Activated T-helper 9 cell treated with anti-CD3 and anti-CD28 coated beads, Interleukin-2, amount 50 U/mL, for 16 hours (primary cell): Measurements from ENCODE around the gene SH2D3A.
A peak's percentile ranks its signal among the peaks of the same experiment; 100 is the strongest.
"Not testable (repeated sequence)": the region's sequence is repeated elsewhere in the genome, so short reads cannot be mapped to it uniquely, and the experiment has no call there.

Experiments used
- DNase-seq: peaks from one replicate; pipeline ENCODE4 v3.0.0-alpha.2; 2020; ENCODE audit warnings: low read depth

SH2D3A gene

DNA sequence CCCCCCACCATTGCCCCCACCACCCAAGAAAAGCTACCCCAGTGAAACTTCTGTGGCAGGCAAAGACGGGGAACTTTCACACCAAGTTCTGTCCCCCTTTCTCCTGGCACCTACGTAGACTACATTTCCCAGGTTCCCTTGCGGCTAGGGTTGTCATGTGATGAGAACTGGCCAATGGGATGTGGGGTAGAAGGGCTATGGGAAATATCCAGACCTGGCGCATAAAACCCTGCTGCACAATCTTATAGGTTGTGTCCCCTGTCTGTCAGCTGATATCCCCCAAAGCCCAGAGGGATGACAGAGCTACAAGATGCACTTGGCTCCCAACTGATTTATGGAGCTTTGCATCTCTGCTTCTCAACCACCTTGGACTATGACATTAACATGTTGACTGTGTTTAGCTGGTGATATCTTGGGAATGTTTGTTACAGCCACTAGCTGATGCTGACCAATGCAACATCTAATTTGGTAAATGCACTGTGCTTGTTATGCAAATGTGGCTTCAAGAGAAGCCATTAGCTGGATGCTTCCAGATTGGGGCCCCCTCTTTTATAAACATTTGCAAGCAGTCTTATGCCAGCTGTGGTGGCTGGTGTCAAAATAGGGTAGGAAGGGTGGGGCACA, 6.1 kb downstream of the SH2D3A start:
- no peak for DNase-seq

DNA sequence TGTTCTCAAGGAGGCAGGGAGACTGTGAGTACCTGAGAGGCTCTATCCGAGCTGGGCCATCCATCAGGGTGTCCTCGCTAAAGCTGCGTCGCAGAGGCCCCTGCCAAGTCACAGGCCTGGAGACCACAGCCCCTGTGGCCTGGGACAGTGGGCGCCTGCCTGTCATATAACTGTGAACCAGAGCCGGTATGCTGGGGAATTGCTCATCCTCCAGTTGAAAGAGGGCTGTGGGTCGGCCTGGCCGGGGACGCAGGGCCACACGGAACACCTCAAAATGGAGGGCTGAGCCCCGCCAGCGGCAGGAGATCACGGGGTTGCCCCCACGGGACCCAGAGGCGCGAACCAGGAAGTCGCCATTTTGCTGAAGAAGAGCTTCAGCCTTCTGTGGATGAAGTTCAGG, 6.6 kb downstream of the SH2D3A start:
- DNase-seq, result no peak

DNA sequence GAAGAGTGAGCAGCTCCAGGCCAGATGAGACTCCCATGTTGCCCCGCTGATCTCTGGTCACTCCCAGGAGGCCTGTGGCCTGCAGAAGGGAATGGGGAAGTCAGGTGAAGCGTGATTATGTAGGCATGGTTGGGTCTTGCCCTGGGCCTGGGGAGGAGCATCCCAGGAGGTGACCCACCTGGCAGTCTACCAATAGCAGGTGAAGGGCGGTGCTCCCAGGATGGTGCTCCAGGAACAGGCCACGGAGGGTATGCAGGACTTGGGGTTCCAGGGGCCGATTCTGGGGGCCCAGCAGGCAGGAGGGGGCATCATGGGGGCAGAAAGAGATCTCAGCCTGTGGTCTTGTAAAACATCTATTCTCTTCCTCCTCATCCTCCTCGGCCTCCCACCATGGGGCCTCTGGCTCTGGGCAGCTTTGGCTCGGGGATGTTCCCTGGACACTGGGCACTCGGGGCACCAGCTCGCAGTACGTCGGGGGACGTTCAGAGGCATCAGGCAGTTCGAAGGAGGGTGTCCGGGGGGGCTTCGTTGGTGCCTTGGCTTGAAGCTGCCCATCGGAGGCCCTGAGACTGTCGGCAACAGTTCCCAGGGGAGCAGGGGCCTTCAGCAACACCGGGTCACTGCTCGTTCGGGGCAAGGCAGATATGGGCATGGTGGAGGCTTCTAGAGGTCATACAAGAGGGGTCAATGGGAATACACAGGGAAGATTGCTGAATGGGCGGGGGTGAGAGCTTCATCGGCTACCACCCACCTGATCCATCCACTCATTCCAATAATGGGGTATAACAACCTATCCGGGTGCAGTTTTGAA, 12.4 kb downstream of the SH2D3A start:
- no peak for DNase-seq

GRCh38 chr19:6754136-6754535, 13.1 kb downstream of the SH2D3A start:
- DNase-seq, result no peak

GRCh38 chr19:6753178-6754031, 13.8 kb downstream of the SH2D3A start:
- peak; percentile 64 for DNase-seq

DNA sequence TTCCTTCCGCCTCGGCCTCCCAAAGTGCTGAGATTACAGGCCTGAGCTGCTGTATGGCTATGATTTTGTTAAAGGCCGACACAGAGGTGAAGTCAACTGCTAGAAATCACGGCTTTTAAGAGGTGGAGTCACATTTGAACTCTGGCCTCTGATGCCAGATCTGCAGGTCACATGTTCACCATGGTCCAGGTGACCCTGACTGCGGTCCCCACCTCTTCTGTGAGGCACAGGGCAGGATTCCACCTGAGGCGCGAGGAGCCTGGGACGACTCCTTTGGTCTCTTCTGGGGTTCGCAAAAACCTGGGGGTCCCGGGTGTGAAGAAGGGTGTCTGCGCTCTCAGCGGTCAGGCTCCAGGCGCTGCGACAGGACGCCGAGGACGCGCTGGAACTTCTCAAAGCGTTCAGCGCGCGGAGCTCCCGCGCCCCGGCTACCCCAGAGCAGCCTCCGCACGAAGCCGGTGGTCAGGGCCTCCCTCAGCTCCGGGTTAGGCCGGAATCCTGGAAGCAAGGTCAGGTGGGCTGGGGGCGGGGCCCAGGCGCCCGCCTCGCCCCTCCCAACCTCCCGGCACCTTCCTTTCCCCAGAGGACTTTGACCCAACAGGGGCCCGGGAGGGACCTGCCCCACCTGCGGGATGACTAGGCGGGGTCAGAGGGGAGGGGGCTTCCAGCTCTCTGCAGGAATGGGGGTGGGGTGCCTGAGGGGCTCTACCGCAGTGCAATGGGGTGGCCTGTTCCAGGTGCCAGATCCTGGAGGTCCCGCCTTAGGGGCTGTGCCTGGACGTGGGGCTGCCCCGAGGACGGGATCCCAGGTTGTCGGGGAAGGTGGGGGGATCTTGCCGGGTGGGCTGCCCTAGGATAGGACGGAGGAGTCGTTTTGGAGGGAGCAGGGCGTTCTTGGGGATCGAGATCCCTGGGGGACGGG, 14.7 kb downstream of the SH2D3A start:
- no peak for DNase-seq

- no peak for DNase-seq
Observed at GRCh38 chr19:6751189-6751588, 16.0 kb downstream of the SH2D3A start.

- DNase-seq, result no peak
Observed at GRCh38 chr19:6750062-6750461, 17.2 kb downstream of the SH2D3A start.

- DNase-seq, result not testable (repeated sequence)
Observed at GRCh38 chr19:6748543-6748942, 18.7 kb downstream of the SH2D3A start.

DNA sequence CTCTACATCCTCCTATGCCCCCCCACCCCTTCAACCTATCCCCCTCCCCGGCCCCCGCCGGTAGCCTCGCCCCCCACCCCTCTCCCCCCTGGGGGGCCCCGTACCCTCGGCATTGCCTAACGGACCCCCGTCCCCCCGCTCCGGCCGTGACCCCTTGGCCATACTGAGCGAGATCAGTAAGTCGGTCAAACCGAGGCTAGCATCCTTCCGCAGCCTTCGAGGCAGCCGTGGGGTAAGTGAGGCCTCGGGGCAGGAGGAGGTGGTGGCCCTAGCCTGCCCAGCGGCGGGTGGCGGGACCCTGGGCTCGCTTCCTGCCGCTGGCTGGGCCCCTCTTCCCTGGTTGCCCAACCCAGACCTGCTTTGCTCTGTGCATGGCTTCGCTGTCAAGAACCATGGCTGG, 21.3 kb downstream of the SH2D3A start:
- no peak for DNase-seq

- no peak for DNase-seq
Observed at GRCh38 chr19:6744381-6745301, 22.6 kb downstream of the SH2D3A start.

DNA sequence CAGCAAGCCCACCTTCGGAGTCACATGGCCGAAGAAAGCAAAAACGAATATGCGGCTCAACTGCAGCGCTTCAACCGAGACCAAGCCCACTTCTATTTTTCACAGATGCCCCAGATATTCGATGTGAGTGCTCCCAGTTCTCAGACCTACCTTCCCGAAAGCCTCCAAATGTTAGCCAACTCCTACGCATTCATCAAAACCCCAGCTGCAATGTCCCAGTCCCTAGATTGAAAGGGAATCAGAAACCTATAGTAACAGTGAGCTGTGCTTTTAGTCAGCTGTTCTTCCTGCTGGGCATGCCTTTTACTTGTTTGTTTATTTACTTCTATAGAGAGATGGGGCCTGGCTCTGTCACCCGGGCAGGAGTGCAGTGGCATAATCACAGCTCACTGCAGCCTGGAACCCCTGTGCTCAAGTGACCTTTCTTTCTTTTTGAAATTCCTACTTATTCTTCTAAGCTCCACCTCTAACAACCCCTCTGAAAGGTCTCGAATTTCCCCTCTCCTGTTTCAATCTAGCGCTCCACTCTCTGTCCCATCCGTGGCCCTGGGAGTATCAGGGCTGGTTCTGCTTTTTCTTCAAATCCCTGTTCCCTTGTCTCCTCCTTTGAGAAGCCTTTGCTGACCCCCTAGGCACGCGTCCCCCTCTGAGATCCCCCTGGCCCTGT, 23.4 kb downstream of the SH2D3A start:
- no peak for DNase-seq

DNA sequence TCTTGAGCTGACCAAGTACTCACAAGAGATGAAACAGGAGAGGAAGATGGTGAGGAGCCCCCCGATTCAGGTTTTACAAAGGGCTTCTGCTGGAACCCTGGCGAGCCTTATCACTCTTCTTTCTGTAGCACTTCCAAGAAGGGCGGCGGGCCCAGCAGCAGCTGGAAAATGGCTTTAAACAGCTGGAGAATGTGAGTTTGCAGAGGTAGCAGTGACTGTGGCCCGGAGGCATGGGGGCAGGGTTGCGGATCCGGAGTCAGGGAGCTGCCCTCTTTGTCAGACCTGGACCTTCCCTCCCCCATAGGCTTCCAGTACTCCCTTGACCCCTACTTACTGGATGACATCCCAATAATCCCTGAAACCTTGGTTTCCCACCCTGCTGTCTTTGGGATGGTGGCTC, 24.2 kb downstream of the SH2D3A start:
- no peak for DNase-seq

DNA sequence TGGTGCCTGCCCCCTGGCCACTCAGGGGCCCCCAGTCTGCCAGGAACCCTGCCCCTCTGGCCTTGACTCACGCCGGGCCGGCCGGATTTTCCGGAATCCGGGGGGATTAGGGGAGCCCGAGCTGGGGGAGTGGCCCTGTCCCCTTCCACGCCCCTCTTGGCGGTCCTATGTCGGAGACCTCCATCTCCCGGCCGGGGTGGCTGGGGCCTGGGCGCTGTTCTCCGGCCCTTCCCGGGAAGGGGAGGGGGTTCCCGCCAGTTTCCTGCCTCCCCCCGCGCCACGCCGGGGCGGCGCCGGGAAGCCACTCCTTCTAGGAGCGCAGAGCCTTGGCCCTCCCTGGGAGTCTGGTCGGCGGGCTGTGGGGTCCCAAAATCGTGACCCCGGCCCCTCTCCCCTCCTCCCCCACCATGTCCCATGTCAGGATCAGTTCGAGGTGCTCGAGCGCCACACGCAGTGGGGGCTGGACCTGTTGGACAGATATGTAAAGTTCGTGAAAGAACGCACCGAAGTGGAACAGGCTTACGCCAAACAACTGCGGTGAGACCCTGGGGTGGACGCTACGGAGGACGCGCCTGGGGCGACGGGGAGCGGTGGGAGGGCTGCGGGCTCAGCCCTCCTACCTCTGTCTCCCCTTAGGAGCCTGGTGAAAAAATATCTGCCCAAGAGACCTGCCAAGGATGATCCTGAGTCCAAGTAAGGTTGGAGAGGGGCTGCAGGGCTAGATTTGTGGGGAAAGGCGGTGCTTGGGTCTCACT, 26.5 kb downstream of the SH2D3A start:
- DNase-seq, result no peak

GRCh38 chr19:6739883-6740588, 27.2 kb downstream of the SH2D3A start:
- no peak for DNase-seq

- peak; percentile 78 for DNase-seq
Observed at GRCh38 chr19:6739390-6739882, 27.8 kb downstream of the SH2D3A start, which contains the start of gene TRIP10. Gene TRIP10 (plus strand): TSS chr19:6739680. CDS start chr19:6739762, 82 bp downstream.

DNA sequence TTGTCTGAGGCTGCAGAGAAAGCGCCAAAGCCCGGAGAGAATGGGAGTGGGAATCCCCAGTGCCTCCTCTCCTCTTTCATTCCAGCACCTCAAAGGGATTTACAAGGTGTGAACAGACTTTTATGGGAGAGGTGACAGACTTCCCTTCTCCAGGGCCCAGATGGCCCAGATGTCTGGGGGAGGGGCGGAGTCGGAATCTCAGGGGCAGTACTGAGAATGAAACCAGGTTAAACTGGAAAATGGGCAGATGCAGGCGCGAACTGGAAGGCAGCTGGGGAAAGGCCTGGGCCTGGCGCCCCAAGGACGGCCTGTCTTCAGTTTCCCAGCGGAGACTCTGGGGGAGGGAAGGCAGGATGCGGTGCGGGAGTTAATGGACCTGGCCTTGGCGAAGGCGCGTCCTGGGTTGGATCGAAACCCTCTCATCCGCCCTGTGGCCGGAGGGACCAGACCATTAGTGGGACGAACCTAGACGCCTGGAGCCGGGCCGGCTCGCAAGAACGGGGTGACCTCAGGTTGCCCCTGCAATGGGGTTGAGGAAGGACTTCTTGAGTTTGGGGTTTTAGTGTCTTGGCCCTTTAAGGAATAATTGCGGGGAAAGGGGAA, 28.3 kb downstream of the SH2D3A start:
- DNase-seq, result no peak
